ENCODE data around the gene CMTM4.

The CMTM4 gene

GRCh38 chr16:66701516-66701915 is 5.0 kb upstream of the CMTM4 start:
- H3K27ac ChIP-seq = no peak overlapping the region
- DNase-seq (ENCODE audit: low spot score) = no peak
- TF ChIP-seq CTCF (conservative IDR thresholded peaks at IDR 0.05; ENCODE audit: low read depth) = no peak
- POLR2A ChIA-PET (ENCODE audit: low non-redundant PET) = no interaction called here
- CTCF ChIA-PET = no interaction called here

- CTCF ChIA-PET = interaction anchor here (0.5 kb wide), 1 partner anchor 335 kb away, joined by 3 read pairs; no protein-coding TSS in a partner anchor
- no peak for DNase-seq (ENCODE audit: low spot score)
- POLR2A ChIA-PET (ENCODE audit: low non-redundant PET) = no interaction called here
- TF ChIP-seq CTCF (conservative IDR thresholded peaks at IDR 0.05; ENCODE audit: low read depth) = no peak
- no peak overlapping the region for H3K27ac ChIP-seq
Measured at GRCh38 chr16:66701026-66701425, 4.5 kb upstream of the CMTM4 start.

- no peak overlapping the region for H3K27ac ChIP-seq
- no peak for DNase-seq (ENCODE audit: low spot score)
- CTCF ChIA-PET = interaction anchor here (0.6 kb wide), 2 partner anchors 168 to 195 kb away, joined by 3 to 4 read pairs; no protein-coding TSS in a partner anchor
- TF ChIP-seq CTCF (conservative IDR thresholded peaks at IDR 0.05; ENCODE audit: low read depth) = no peak
- POLR2A ChIA-PET (ENCODE audit: low non-redundant PET) = no interaction called here
Measured at GRCh38 chr16:66699898-66700297, 3.4 kb upstream of the CMTM4 start.

GRCh38 chr16:66698046-66698445 is 1.5 kb upstream of the CMTM4 start:
- POLR2A ChIA-PET (ENCODE audit: low non-redundant PET) = no interaction called here
- CTCF ChIA-PET = interaction anchor here (1.0 kb wide), 1 partner anchor 90 kb away, joined by 4 read pairs; no protein-coding TSS in a partner anchor
- no peak for TF ChIP-seq CTCF (conservative IDR thresholded peaks at IDR 0.05; ENCODE audit: low read depth)
- DNase-seq (ENCODE audit: low spot score) = no peak
- H3K27ac ChIP-seq = no peak overlapping the region

GRCh38 chr16:66695935-66696668 is 441 bp downstream of the CMTM4 start:
- no peak for TF ChIP-seq CTCF (conservative IDR thresholded peaks at IDR 0.05; ENCODE audit: low read depth)

DNA sequence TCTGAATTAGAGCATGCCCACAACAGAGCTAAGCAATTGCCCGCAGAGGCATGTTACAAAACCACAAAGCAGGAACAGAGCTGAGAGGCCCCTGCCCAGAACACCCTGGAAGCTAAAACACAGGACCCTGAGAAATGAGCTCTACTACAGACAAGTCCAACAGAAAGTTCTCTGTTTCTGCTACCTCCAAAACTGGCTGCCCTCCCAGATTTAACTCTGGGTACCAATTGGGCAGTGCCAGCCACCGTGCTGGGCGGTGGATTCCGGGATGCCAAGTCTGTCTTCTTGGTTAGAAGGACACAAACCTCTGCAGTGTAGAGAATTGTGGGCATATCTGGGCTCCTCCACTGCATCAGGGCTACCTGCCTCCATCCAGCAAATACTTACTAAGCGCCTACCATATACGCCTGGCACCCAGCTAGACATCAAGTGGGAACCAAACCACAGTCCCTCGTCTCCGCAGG is 1.0 kb downstream of the CMTM4 start:
- POLR2A ChIA-PET (ENCODE audit: low non-redundant PET) = no interaction called here
- TF ChIP-seq CTCF (conservative IDR thresholded peaks at IDR 0.05; ENCODE audit: low read depth) = no peak
- DNase-seq (ENCODE audit: low spot score) = no peak
- H3K27ac ChIP-seq = peak overlapping the region; percentile 66
- CTCF ChIA-PET = interaction anchor here (0.9 to 1.1 kb wide), 3 partner anchors 35 to 57 kb away, joined by 4 read pairs; no protein-coding TSS in a partner anchor

More at GRCh38 chr16:66695935-66696668, 441 bp downstream of the CMTM4 start:
- CTCF ChIA-PET = interaction anchor here (0.6 to 1.1 kb wide), 7 partner anchors 9 to 185 kb away, joined by 3 to 5 read pairs (median 4); no protein-coding TSS in a partner anchor
- H3K27ac ChIP-seq = peak overlapping the region; percentile 66
- peak; percentile 55 for DNase-seq (ENCODE audit: low spot score)
- POLR2A ChIA-PET (ENCODE audit: low non-redundant PET) = no interaction called here

All from RWPE1 (cell line).